ENCODE measurements around the gene FLT3LG. TPM values are rescaled to one million over a fixed set of nuclear protein-coding genes. Genes with fewer than 3 reads are reported as not detected.

Gene FLT3LG
- total RNA-seq, 4 donors from 2014 or later: 3.7 to 19.4 (median 4.1) TPM; not detected in 1

DNA sequence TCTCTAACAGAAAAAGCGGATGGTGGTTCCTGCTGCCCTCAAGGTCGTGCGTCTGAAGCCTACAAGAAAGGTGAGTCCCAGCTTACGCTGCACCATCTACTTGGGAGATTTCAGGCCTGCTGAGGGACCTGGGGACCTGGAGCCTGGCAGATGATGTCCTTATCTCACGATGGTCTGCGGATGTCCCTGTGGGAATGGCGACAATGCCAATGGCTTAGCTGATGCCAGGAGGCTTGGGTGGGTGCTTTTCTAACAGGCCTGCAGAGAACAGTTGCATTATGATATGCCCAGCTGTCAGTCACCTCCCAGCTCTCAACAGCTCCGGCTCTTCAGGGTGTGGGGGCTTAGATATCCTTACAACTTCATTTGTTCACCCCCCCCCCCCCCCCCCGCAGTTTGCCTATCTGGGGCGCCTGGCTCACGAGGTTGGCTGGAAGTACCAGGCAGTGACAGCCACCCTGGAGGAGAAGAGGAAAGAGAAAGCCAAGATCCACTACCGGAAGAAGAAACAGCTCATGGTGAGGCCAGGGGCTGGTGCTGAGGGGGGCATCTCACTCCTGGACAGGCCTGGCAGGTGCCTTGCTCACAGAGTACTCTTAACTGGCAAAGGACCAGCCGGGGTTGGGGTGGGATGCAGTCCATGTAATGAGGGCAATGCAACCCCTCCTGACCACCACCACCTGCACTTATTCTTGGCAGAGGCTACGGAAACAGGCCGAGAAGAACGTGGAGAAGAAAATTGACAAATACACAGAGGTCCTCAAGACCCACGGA lies 17.2 kb downstream of the FLT3LG start:
- Histone ChIP-seq H3K4me3 (no peak overlapping the region), H3K9me3 (no peaks in the 10 kb centered on the region), H3K27me3 (no peaks in the 10 kb centered on the region), H3K4me1 (peaks cover 9 to 23% of the 10 kb centered on the region in 2 donors), H3K36me3 (no peaks in the 10 kb centered on the region), H3K27ac (peak overlapping the region in 1 of 2 donors; percentile 6)
- TF ChIP-seq, protein P1, sequence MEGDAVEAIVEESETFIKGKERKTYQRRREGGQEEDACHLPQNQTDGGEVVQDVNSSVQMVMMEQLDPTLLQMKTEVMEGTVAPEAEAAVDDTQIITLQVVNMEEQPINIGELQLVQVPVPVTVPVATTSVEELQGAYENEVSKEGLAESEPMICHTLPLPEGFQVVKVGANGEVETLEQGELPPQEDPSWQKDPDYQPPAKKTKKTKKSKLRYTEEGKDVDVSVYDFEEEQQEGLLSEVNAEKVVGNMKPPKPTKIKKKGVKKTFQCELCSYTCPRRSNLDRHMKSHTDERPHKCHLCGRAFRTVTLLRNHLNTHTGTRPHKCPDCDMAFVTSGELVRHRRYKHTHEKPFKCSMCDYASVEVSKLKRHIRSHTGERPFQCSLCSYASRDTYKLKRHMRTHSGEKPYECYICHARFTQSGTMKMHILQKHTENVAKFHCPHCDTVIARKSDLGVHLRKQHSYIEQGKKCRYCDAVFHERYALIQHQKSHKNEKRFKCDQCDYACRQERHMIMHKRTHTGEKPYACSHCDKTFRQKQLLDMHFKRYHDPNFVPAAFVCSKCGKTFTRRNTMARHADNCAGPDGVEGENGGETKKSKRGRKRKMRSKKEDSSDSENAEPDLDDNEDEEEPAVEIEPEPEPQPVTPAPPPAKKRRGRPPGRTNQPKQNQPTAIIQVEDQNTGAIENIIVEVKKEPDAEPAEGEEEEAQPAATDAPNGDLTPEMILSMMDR (IDR thresholded peaks at IDR 0.05): no peak
- no peak for TF ChIP-seq POLR2A (IDR thresholded peaks at IDR 0.05)
- intact Hi-C loops (cut with DNase I; ENCODE audit: low total_unique reads): no loop called here
- DNase-seq: no peak

GRCh38 chr19:49491804-49492572 lies 18.0 kb downstream of the FLT3LG start:
- no peaks in the 10 kb centered on the region for H3K9me3 ChIP-seq
- no peaks in the 10 kb centered on the region for H3K27me3 ChIP-seq
- DNase-seq: no peak
- no peaks in the 10 kb centered on the region for H3K36me3 ChIP-seq
- no peak for TF ChIP-seq POLR2A (IDR thresholded peaks at IDR 0.05)
- H3K27ac ChIP-seq: no peak overlapping the region
- H3K4me1 ChIP-seq: peaks cover 9 to 23% of the 10 kb centered on the region in 2 donors
- intact Hi-C loops (cut with DNase I; ENCODE audit: low total_unique reads): no loop called here
- no peak overlapping the region for H3K4me3 ChIP-seq

DNA sequence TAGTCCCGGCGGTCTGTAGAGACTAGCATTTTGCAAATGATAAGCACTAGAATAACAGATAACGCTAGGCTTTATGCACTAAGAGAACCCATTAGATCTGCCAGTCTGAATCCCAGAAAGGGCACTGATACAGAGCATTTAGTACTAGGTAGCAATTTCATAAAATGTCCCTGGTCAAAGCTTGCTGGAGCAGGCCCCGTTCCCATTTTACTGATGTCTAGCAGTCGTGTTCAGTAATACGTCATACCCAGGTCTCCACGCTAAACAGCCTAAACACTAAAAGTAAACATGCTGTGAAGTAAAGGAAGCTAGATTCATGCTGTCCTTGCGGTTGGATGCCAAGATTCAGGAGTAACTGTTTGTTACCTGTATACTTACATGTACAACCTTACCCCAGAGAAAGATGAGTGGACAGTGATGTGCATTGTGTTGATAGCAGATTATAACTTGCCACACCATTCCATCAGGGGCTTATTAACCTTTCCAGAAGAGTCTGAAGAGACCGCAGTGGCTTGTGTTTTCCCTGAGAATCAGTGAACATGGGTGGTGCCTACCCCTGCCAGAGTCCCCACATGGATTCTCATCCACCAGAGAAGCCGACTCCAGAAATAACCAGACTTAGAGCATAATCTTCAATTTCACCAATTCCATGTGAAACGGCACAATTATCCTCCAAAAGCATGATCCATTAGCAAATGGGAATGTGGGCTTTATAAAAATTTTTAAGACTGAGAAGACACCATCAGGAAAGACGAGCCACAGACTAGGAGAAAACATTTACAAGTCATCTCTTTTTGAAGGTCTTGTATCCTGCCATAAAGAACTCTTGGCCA lies 18.8 kb downstream of the FLT3LG start:
- Histone ChIP-seq H3K4me1 (peaks cover 12 to 30% of the 10 kb centered on the region in 2 donors), H3K27me3 (no peaks in the 10 kb centered on the region), H3K9me3 (no peaks in the 10 kb centered on the region), H3K4me3 (no peak overlapping the region), H3K27ac (no peak overlapping the region), H3K36me3 (no peaks in the 10 kb centered on the region)
- DNase-seq: no peak
- intact Hi-C loops (cut with DNase I; ENCODE audit: low total_unique reads): no loop called here
- TF ChIP-seq, protein P1 (IDR thresholded peaks at IDR 0.05): no peak
- TF ChIP-seq POLR2A (IDR thresholded peaks at IDR 0.05): no peak

- TF ChIP-seq, protein P1 (IDR thresholded peaks at IDR 0.05): no peak
- no peak for TF ChIP-seq POLR2A (IDR thresholded peaks at IDR 0.05)
- no peaks in the 10 kb centered on the region for H3K27me3 ChIP-seq
- peaks cover 7 to 14% of the 10 kb centered on the region in 2 donors for H3K4me1 ChIP-seq
- no peak for DNase-seq
- no peaks in the 10 kb centered on the region for H3K36me3 ChIP-seq
- intact Hi-C loops (cut with DNase I; ENCODE audit: low total_unique reads): no loop called here
- H3K27ac ChIP-seq: peak overlapping the region; percentile 95 to 99
- H3K4me3 ChIP-seq: peak overlapping the region; percentile 80 to 94
- no peaks in the 10 kb centered on the region for H3K9me3 ChIP-seq
Measured at GRCh38 chr19:49496574-49497008, 22.6 kb downstream of the FLT3LG start.

- Histone ChIP-seq H3K9me3 (no peaks in the 10 kb centered on the region), H3K27me3 (no peaks in the 10 kb centered on the region), H3K4me3 (peak overlapping the region; percentile 80 to 94), H3K27ac (peak overlapping the region; percentile 95 to 99), H3K36me3 (no peaks in the 10 kb centered on the region), H3K4me1 (peaks cover 7 to 14% of the 10 kb centered on the region in 2 donors)
- TF ChIP-seq, protein P1 (IDR thresholded peaks at IDR 0.05): no peak
- no peak for TF ChIP-seq POLR2A (IDR thresholded peaks at IDR 0.05)
- no peak for DNase-seq
- intact Hi-C loops (cut with DNase I; ENCODE audit: low total_unique reads): no loop called here
Measured at GRCh38 chr19:49497047-49497788, 23.2 kb downstream of the FLT3LG start.

All from uterus (tissue), 4 donors.